ENCODE data around the gene TMTC1.

GRCh38 chr12:29609431-29610215 lies 174.1 kb downstream of the TMTC1 start:
- no peak for TF ChIP-seq CTCF (conservative IDR thresholded peaks at IDR 0.05; ENCODE audit: low read depth, low read length)
- TF ChIP-seq EZH2 (IDR thresholded peaks at IDR 0.05; ENCODE audit: borderline replicate concordance, low read depth, low read length, poor library complexity, severe bottlenecking) = no peak
